GM12873 (cell line): ENCODE results near the gene CCL20.

Experiments used
- CTCF ChIP-seq: IDR thresholded peaks from 2 replicates; pipeline ENCODE4 v1.5.1; 2012; ENCODE audit warnings: low read depth, mild to moderate bottlenecking, moderate library complexity, low read length, control low read depth; ENCODE audit not compliant: insufficient read depth; ENCODE audit errors: missing control alignments

CCL20 gene

GRCh38 chr2:227849906-227850305 lies 36.3 kb downstream of the CCL20 start:
- TF ChIP-seq CTCF = no peak

GRCh38 chr2:227853204-227853629 lies 39.6 kb downstream of the CCL20 start:
- no peak for TF ChIP-seq CTCF

GRCh38 chr2:227853765-227854271 lies 40.2 kb downstream of the CCL20 start:
- no peak for TF ChIP-seq CTCF

GRCh38 chr2:227855440-227855839 lies 41.8 kb downstream of the CCL20 start:
- no peak for TF ChIP-seq CTCF

- no peak for TF ChIP-seq CTCF
Observed at GRCh38 chr2:227856697-227857096, 43.1 kb downstream of the CCL20 start.

GRCh38 chr2:227860221-227860641 lies 46.6 kb downstream of the CCL20 start:
- no peak for TF ChIP-seq CTCF

GRCh38 chr2:227861011-227861410 lies 47.4 kb downstream of the CCL20 start:
- TF ChIP-seq CTCF = no peak
